ENCODE measurements around the gene SPATA20.

Gene SPATA20
- 21.6 reads per million, percentile 48 among the genes with 10 or more reads in this experiment for total RNA-seq

GRCh38 chr17:50547035-50547735 is at the start of gene SPATA20:
SPATA20 (plus strand) TSS chr17:50547174; CDS start chr17:50547209, 35 bp downstream.
- peak; percentile 73 for DNase-seq

DNA sequence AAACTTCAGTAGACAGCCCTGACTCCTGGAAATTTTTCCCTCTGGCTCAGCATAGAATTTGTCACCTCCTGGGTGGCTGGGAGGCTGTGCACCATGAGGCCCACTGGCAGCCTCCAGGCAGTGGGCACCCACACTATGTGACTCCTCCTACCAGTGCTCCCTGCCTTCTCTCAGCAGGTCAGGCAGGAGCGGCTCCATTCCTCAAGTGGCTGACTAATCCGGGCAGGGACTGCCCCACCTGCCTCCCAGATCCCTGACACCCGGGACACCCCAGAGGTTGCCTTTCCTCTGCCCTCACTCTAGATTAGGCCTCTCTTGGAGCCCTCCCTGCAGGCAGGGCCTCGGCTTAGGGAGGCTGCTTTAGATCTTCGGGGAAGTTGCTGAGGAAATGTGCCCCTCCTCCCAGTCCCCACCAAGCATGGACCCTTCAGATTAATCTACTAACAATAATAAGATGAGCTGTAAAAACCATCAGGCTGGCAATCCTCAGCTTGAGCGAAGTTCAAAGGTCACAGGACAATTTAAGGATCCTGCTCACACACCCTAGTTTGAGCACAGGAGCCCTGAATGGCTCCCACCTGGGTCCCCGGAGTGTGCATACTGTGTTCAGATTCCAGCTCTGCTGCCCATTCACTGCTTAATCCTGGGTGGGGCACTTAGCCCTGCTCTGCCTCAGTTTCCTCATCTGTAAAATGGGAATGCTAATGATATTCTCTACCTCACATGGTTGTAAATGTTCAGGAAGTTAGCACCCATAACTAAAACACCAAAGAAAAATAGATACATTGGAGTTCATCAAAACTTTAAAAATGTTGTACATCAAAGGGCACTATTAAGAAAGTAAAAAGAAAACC is 48.7 kb upstream of the SPATA20 start:
- no peak for DNase-seq

- no peak for DNase-seq
Measured at GRCh38 chr17:50499270-50499669, 47.7 kb upstream of the SPATA20 start.

DNA sequence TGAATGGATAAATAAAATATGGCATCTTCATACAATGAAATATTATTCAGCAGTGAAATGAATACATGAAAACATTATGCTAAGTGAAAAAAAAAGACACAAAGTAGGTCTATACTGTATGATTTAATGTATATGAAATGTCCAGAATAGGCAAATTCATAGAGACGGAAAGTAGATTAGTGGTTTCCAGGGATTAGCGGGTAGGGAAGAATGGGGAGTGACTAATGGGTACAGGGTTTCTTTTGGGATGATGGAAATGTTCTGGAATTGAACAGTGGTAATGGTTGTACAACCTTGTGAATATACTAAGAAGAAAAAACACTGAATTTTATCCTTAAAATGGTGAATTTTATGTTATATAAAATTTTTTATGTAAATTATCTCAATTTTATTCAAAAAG is 47.3 kb upstream of the SPATA20 start:
- no peak for DNase-seq

DNA sequence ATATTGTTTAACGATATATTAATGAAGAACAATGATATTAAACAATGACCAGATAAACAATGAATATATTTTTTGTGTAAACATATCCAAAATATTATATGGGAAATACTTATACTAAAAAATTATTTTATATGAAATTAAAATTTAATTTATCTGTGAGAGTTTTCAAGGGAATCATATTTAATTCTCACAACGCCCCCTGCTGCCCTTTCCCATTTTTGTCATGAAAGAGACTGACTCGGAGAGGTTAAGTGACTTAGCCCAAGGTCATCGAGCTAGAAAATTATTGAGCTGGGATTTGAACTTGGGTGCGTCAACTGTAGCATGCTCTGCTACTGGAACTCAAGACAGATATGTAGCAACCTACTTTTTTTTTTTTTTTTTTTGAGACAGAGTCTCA is 45.9 kb upstream of the SPATA20 start:
- no peak for DNase-seq

DNA sequence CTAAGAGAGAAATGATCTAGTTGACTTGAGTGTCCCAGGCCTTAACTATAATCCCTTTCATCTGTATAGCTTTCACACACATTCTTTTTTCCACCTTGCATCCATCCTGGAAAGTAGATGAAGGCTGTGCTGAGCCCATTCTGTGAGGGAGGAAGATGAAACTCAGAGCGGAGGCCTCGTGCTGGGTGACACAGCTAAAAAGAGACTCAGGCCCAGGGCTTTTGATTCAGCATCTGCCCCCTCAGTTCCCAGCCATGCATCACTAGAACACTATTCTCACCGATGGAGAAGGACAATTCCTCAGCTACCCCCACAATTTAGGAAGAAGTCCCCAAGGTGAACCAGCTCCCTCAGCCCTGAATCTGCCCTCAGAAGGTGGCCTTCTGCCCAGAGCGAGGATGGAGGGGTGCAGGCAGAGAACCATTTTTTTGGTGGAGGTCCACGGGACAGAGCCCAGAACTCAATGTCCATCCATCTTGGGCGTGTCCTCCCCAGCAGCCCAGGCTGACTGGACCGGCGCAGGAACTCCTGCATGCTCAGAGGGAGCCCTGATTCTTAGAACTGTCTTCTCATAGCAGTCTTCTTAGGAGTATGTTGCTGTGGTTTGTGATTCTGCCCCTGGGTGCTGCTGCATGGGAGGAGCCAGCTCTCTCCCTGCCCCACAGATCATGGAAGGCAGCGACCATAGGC is 44.5 kb upstream of the SPATA20 start:
- DNase-seq = no peak

- DNase-seq = no peak
Measured at GRCh38 chr17:50505591-50506130, 41.3 kb upstream of the SPATA20 start.

- DNase-seq = no peak
Measured at GRCh38 chr17:50506298-50506697, 40.7 kb upstream of the SPATA20 start.

DNA sequence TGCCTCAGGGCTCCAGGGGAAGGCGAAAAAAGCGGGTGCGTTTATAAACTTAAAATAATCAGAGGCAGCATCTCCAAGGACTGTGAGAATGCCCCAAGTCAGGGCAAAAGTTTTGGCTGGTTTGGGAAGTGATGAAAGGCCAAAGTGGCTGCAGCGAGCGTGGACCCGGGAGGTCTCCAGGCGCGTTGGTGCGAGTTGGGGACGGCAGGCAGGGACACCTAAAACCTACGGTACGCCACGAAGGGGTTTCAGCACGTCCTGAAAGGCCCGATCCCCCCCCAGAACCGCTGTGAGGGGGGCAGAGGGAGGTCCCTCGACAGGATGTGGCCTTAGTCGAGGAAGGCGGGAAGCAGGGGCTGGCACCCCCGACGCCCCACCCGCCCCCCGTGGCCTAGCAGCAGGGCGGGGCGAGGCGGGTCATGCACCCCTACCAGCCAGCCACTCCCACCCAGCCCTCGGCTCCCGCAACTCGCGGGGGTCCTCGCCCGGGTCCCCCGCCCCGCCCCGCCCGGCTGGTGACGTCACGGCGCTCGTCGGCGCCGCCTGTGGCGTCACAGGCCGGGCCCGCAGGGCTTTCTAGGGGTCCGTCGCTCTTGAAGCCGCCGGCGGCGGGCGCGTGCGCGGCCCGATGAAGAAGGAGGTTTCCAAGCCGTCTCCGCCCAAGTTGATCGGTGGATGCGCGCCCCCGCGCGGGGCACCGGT is 39.0 kb upstream of the SPATA20 start, which contains the start of gene MYCBPAP:
TSS of gene MYCBPAP (plus strand) at position 569 of the 702 bp plus-strand sequence. CDS start 236 bp downstream, outside the sequence.
- DNase-seq = peak; percentile 75

DNA sequence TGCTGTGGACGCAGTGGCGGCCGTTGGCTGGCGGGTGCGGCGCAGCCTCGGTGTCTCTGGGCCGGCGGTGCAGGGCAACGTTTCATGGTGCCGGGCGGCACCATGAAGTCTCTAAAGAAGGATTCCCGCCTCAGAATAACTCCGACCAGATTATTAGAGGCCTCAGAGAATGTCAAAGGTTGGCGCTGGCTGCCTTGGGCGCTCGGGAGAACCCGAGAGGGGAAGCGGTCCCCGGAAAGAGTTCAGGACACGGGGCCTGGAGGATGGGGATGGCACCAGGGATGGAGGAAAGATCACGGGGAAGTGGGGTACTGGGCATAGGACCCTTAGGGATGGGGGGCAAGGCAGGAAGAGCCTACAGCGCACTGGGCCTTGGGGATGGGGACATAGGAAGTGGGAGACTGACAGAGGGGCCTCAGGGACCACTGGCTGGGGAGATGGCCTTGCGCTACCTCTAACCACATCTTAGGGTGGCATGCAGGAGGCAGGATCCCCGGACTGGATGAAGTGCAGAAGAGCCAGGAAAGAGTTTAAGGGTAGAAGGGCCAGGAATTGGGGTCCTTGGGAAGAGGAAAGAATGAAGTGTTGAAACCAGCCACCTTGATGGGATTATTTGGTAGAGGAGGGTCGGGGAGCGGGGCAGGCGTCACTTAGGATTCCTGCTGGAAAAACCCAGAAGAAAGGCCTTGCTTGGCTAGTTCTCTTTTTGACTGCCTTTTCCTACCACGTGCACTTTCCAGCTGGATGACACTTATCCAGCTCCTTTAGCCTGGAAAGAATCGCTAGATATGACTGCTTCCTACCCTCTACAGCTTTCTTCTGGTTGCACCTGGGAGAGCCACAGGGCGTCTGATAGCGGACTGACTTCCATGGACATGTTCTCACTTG is 38.2 kb upstream of the SPATA20 start:
- DNase-seq = no peak

DNA sequence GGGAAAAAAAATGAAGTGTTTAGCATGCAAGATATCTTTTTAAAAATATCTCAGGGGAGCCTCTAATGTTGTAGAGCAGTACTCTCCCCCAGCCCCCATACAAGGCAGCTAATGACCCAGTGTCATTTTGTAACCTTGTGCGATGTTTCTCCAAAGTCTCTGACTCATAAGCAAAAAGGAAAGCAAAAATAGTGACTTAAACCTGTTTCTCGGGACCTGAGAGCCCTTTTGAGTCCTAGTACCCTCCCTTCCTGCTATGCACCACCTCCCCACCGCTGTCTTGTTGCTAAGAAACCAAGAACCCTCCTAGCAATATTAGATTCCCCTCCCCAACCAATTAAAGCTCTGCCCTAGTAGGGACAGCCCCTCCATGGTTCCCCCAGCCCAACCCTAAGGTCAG is 35.9 kb upstream of the SPATA20 start:
- no peak for DNase-seq

DNA sequence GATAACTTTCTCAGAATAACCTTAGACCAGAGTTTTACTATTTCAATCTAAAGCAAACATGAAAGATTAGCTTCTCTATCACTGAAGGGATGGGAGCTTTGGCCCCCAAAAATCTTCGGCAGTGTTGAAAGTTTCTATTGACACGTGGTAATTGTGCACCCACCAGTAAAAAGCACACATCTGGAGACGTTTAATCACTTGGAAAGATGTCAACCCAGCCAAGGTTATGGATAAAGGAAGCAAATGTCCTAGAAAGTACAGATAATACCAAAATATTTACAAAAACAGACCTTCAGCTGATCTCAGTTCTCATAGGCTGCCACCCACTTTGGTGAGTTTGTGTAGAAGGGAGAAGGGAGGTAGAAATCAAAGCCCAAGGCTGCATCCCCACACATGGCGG is 33.5 kb upstream of the SPATA20 start:
- no peak for DNase-seq

DNA sequence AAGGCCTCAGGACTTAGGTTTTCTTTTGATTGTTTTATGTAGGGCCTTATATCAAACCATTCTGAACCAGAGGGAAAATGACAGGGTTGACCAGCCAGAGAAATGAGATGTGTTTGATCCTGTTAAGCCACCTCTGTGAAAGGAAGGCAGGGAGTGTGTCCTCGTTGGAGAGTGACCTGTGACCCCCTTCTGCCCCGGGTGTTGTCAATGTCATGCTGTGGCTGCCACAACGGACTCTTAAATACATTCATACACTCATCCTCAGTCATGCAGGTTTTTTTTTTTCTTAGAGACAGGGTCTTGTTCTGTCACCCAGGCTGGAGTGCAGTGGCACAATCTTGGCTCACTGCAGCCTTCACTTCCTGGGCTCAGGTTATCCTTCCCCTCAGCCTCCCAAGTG is 32.6 kb upstream of the SPATA20 start:
- DNase-seq = no peak

DNA sequence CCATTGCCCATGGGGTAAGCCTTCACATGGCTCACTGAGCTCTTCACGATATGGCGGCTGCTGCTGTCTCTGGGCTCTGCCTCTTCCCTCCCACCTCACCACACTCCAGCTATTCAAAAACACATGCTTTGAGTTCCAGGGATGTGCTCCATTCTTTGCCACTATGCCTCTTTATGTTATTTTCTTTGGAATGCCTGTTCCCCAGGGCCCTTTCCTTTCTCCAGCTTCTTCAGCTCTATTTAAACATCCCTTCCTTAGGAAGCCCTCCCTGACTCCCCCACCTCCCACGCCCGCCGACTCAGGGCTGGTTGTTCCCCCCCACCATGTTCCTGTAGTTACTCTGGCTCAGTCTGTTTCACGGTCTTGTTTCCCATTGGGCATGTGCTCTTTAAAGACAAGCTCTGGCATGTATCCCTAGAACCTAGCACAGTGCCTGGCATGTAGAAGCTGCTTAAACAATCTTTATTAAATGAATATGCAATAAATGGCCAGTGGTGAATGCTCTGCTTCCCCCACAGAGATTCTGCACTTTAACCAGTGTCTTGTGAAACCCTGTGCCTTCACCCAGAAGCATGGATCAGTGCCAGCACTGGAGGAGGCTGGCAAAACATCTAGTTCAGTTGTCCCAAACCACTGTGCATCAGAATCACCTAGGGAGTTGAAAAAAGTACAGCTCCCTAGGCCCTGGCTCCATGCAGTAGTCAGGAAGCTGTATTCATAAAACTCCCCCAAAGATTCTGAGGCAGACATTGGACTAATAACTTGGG is 31.9 kb upstream of the SPATA20 start:
- no peak for DNase-seq

GRCh38 chr17:50517011-50517410 is 30.0 kb upstream of the SPATA20 start:
- DNase-seq = no peak

DNA sequence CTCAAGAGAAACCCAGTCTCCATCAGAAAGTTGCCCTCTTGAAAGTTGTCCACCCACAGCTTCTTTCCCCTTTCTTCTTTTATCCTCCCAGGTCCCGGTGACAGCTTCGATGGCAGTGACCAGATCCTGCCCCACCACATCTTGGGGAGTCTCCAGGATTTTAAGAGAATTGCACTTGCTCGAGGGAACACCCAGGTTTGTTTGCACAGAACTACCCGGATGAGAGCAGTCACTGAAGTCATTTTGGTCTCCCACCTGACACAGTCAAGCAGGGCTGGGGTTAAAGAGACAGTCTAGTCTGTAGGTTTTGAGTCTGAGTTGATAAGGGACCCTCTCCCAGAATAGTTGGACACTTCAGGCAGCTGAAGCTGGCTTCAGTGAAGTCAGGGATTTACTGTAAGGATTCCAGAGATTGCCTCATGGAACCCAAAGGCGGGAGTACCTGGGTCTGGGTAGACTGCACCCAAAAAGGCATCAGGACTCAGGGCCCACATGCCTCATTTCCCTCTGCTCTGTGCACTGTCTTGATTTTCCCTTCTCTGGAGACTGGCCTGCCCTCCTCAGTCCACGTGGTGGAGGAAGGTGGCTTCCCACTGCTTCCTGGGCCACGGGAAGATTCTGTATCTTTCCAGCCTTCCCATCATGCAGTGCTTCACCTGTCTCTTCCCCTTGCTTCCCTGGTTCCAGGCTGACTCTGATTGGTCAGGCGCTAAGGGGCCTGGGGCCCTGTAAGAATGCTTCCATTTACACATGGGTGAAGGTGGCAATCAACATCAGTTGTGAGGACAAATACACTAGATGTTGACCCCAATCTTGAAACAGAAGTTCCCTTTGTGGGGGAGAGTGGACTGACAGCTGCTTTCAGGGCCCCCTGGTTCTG is 29.2 kb upstream of the SPATA20 start:
- no peak for DNase-seq

DNA sequence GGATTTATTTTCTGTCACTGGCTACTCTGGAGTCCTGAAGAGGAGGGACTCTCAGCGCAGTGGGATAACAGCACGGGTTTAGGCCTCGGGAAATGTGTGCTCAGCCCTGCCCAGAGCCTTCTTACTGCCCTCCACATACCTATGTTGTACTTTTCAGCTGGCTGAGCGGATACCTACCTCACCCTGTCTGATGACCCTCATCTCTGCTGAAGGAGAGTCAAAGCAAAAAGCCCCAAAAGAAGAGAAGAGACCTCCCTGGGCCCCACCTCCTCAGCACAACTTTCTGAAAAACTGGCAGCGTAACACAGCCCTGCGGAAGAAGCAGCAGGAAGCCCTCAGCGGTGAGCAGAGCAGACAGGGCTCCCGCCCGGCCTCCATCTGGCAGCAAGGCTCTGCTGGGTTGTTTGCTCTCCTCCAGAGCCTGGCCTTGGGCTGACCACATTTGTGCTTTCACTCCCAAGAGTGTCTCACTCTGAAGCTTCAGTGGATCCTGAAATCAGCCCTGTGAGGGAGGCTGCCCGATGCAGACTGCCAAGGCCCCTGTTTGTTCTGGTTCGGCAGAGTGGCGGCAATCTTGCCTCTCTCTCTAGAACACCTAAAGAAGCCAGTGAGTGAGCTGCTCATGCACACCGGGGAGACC is 28.5 kb upstream of the SPATA20 start:
- no peak for DNase-seq

GRCh38 chr17:50519141-50519834 is 27.7 kb upstream of the SPATA20 start:
- DNase-seq = no peak
